UCSD-AML1 (cell line): ENCODE results near the gene ZNF521.
"Not testable (repeated sequence)": the region's sequence is repeated elsewhere in the genome, so short reads cannot be mapped to it uniquely, and the experiment has no call there.

ENCODE experiments used
- DNase-seq: peaks from one replicate; lab custom pipeline; 2025; ENCODE audit not compliant: unreplicated experiment; lab: John Stamatoyannopoulos, UW

ZNF521 gene

DNA sequence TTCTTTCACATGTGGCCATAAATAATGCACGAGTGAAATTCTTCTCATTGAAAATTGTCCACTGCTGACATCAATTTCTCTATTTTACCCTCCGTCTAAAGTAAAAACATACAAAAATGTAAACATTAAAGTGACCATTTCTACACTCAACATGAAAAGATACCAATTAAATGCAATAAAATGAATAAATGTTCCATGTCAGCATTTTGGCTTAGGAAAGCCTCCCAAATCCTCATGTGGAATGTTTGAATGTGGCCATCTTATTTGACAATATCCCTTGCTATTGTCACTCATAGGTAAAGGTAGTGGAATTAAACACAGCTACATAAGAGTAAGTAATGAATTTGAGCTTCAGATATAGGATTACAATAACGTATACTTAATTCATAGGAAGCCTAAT, 60.8 kb downstream of the ZNF521 start:
- DNase-seq = no peak

- DNase-seq = no peak
Observed at GRCh38 chr18:25289001-25289631, 62.9 kb downstream of the ZNF521 start.

DNA sequence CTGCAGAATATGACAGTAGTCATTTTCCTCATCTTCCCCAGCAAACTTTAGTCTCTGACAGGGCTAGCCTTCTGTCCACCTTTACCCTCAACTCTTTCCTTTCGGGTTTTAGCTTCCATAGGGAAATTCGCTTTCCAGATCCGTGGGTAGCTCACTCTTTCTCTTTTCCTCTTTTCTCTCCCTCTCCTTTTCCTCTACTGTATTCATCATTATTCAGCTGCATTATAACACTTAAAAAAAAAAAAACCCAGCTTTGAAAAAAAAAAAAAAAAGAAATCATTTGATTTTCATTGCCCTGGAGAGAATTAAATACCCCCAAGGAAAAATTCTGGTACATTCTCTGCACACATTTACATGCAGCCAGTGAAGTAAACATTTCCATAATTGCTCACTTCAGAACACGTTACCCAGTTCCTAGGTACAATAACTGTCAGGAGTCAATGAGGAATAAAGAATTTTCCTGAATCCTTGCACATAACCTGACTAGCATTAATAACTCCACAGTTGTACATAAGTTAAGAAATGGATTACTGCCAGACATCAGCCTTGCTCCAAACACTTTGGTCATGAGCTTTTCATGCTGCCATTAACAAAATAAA, 63.5 kb downstream of the ZNF521 start:
- no peak for DNase-seq

DNA sequence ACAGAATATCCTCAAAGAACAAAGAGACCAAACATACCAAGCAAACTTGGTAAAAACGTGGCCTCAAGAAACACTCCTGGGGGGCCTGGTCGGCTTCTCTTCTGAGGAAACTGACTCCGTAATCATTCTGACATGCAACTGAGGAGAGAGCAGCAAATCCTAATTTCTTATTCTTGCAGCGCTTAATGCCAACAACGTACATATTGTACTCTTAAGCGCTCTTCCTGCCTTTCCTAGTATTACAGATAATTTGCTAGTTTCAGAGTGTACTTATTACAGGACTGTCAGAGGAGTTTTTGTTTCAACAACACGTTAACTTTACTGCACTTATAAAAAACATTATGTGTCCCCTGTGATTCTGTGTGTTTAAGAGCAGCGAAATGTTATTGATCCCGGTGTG, 64.9 kb downstream of the ZNF521 start:
- DNase-seq = no peak

GRCh38 chr18:25284861-25285550, 67.0 kb downstream of the ZNF521 start:
- DNase-seq = no peak

DNA sequence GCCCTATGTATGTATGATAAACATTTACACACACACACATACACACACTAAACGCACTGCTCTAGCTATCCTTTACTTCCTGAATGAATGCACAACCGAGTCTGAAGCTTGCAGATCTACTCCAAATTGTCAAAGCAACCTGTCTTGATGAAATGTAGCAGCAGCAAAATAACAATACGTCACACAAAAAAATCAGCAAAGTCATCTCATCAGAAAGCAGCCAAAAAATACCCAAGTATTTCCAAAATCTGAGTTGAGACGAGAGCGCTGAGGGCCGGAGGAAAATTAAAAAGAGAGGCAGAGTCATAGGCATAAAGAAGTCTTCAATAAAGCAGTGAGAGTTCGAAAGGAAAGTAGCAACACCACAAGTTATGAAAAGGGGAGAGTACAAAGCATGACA, 67.7 kb downstream of the ZNF521 start:
- DNase-seq = no peak

DNA sequence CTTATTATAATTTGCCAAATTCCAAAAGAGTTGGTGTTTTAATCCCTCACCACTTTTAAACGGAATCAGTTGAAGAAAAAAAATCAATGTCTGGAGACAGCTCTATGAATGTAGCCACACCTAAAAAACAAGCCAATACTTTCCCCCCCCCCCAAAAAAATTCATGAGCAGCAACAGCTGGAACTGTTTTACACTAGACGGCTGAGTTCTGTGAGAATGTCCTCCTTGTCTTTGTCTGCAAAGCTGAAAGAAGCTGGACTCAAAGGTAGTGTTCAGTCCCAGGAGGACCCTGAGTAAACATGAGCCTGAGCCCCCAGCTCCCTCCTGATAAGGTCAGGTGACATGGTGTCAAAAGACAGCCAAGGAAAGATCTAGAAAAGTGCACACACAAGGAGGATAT, 68.2 kb downstream of the ZNF521 start:
- DNase-seq = no peak

DNA sequence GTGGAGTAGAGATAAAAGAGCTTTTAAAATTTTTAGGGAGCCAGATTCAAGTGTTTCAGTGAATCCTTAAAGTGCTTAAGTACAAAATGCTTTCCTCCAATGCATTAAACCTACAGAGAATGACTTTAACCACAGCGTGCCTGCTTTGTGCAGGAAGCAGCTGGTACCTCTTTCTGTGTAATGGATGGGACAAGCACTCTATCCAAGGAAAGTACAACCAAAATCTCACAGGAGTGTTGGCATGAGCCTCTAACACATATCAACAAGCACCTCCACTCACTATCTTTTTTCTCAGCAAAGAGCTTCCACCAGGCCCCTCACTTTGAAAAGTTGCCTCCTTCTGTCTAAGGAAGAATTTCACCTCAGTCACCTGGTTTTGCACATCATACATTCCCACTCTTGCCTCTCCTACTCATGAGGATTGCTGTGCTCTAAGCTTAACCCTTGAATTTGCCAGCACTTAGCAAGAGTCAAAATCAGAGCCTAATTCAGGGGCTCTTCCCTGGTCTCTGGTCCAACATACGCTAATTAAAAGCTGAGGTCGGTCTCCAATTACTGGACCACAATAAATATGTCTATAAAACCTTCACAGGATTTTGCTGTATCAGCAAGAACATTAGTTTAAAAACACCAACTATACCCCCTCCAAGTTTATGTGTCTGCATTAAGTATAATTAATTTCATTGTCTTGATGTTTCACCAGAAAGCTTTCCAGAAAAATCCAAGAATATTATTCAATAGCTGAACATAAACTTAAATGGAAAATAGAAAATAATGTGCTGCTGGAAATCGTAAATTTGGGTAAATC, 68.9 kb downstream of the ZNF521 start:
- DNase-seq = no peak

DNA sequence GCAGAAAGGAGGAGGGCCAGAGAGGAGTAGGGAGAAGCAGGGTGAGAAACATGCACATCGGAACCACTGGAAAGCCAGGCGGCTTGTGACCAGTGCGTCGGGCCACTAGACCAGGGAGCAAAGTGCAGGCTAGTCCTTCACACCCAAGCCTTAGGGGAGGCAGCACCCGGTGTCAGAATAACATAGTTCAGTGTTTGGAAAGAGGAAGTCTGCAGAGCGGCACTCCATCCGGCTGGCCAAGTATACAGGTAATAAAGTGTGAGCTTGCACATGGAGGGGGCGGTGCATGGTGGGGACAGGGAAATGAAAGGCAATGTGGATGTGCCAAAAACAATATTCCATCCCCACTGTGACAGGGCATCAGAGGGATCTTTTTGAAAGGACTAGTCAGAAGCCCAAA, 69.7 kb downstream of the ZNF521 start:
- DNase-seq = peak; percentile 67

DNA sequence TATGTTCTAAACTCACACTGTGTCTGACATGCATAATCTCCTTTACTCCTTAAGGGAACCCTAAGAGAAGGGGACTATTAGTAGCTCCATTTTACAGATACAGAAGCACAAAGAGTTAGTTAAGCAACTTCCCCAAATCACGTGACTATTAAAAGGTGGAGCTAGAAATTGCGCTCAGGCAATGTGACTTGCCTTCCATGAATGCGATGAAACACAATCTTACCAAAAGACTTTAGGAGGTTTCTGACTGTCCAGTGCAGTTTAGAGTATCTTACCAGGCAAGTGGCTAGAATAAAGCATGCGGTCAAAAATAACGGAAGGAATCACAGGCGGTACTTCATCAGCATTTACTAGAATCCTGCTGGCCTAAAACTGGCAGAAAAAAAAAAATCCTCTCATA, 70.4 kb downstream of the ZNF521 start:
- DNase-seq = no peak

- no peak for DNase-seq
Observed at GRCh38 chr18:25279961-25280360, 72.0 kb downstream of the ZNF521 start.

GRCh38 chr18:25279556-25279955, 72.4 kb downstream of the ZNF521 start:
- DNase-seq = no peak

DNA sequence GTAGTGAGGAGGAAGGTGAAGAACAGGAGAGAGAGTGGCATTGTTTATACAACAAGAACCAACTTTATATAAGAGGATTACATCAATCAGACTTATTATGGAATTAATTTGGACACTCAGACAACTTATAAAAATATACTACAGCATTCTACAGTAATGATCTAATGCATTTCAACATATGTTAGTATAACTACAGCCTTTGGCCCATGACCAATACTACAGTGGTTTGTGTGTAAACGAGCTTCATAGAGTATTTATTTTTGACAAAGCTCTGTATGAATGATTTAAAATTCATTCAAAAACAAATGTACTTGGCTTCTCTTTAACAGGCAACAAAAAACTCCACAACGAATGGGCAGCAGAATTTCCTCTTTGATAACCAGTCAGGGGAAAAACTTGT, 72.8 kb downstream of the ZNF521 start:
- no peak for DNase-seq

DNA sequence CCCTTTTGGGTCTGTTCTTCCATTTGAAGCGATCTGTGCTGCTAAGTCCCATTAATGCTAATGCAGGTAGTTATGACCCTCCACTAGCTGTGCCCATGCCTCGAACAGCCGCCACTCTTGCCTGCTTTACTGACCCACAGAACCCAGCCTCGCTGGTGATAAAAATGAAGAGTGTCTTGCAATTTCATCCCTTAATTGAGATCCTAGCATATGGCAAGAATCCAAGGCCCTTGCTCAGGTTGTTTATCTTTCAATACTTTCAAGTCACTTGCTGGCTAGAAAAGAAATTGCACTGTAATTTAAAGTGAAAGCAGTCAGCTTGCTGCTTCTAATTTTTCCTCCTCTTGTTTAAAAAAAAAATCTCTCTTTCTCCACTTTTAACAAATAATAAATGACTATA, 73.6 kb downstream of the ZNF521 start:
- no peak for DNase-seq

DNA sequence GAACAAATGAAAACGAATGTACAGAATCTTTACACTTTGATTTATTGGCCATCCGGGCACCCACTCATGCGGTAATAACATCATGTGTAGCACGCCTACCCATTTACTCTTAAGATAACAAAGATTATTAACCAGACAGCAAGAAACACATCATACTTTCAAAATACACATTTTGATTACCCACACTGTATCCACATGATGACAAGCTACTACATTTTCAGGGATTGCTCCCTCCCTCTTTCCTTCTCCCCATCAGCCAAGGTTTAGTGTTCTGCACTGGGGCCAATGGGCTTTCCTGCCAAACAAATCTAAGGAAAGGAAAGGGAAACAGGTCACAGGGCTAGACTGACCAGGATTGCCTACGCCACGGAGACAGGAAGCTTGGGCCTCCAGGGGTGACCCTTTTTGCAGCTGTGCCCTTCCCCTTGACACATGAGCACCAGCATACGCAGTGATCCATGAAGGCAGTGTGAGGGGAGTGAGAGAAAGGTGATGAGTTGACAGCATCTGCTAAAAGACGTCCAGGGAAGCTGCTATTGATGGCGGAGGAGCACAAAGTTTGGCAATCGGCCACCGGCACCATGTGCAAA, 76.5 kb downstream of the ZNF521 start:
- no peak for DNase-seq

GRCh38 chr18:25274926-25275325, 77.0 kb downstream of the ZNF521 start:
- DNase-seq = no peak

- DNase-seq = not testable (repeated sequence)
Observed at GRCh38 chr18:25266931-25267527, 84.9 kb downstream of the ZNF521 start.

DNA sequence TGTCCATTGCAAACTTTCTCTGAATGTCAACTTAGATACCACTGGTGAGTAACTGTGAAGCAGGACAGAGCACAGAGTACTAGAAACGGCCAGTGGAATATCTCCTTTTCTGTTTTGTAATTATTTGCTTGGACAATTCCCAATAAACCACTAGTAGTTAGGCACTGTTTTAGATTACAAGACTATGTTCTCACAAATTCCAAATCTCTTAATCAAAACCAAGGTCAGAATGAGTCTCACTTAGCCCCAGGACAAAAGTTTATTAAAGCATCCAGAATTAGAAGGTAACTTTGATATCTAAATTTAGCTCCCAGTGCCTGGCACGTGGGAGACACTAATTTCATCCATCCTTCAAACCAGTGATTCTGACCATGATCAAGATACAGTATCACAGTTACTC, 89.0 kb downstream of the ZNF521 start:
- DNase-seq = no peak

DNA sequence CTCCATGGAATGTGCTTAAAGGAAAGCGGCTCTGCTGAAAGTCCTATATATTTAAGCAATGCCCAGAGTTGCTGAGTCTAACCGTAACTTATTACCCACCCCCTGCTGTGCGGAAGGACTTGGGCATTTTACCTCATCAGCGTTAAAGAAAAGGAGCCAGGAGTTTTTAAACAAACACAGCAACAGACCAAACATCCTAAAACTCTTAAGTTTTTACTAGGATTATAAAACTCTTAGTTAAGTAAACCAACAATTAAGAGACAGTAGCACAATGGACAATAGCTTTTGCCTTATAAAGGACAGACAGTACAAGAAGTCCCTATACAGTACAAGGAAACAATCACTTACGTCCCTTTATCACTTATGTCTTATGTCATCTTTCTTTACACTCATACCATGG, 90.2 kb downstream of the ZNF521 start:
- no peak for DNase-seq

- DNase-seq = no peak
Observed at GRCh38 chr18:25256439-25256838, 95.5 kb downstream of the ZNF521 start.

DNA sequence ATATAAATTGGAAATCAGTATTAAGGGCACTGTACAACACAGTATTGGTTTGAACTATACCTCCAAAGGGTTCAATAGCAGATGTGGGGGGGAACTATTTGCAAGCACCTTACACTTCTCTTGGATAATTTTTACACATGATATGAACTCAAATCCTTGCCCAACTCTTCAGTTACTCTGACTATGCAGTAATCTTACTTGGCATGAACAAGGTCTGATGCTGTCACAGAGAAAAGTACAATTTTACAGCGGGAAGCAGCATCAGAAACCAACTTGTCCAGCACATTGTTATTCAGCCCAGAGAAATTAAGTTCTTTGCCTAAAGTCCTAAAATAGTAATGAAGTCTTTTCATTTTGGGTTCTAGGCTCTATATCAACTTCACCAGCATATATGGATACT, 98.2 kb downstream of the ZNF521 start:
- no peak for DNase-seq
